ENCODE measurements around the gene CSTB.
A peak's percentile ranks its signal among the peaks of the same experiment; 100 is the strongest.

The CSTB gene

GRCh38 chr21:43749651-43750262 is 26.4 kb downstream of the CSTB start:
- no peak for DNase-seq (ENCODE audit: low read depth)

DNA sequence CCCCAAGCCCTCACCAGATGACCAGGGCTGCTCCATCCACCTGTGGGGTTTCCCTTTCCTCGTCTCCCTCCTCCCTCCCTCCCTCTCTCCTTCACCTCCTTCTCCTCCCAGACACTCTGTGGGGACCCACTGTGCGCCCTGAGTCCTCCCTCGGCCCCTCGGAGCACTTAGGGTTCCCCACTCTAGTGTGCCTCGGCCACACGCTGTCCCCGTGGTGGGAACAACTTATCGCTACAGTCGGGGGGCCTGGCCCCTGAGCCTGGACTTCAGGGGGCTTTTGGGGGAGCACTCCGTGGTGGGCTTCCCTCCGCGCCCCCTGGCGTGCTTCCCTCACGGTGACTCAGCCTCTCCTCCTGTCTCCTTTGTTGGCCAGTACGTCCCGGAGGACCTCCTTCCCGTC is 27.5 kb downstream of the CSTB start:
- DNase-seq (ENCODE audit: low read depth): no peak

GRCh38 chr21:43745772-43746517 is 30.2 kb downstream of the CSTB start:
- no peak for DNase-seq (ENCODE audit: low read depth)

GRCh38 chr21:43744725-43745124 is 31.4 kb downstream of the CSTB start:
- no peak for DNase-seq (ENCODE audit: low read depth)

- no peak for DNase-seq (ENCODE audit: low read depth)
These were observed 32.2 kb downstream of the CSTB start for GRCh38 chr21:43743947-43744346.

DNA sequence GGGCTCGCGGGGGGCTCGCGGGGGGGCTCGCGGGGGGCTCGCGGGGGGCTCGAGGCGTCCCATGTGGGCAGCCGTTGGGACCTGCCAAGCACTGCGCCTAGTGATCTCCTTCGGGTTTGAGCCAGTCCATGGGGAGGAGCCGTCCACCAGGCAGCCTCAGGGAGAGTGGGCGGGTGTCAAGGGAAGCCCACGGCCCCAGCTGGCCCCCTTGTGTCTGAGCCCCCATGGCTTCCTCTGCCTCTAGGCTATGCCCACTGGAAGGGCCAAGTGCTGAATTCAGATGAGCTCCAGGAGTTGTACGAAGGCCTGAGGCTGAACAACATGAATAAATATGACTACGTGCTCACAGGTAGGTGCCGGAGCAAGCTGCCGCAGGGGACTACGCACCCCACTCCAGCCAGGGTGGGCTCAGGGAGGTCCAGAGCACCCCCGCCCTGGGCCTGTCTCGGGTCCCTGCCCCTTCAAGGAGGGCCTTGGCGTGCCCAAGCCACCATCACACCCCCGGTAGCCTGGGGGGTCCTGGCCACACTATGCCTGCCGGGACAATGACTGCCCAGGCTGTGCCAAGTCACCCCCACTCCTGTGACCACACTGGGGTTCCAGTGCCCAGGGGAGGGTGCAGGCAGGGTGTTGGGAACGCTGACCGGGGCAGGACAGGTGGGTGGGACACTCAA is 34.5 kb downstream of the CSTB start:
- DNase-seq (ENCODE audit: low read depth): no peak

GRCh38 chr21:43740497-43741156 is 35.5 kb downstream of the CSTB start:
- peak; percentile 35 for DNase-seq (ENCODE audit: low read depth)

DNA sequence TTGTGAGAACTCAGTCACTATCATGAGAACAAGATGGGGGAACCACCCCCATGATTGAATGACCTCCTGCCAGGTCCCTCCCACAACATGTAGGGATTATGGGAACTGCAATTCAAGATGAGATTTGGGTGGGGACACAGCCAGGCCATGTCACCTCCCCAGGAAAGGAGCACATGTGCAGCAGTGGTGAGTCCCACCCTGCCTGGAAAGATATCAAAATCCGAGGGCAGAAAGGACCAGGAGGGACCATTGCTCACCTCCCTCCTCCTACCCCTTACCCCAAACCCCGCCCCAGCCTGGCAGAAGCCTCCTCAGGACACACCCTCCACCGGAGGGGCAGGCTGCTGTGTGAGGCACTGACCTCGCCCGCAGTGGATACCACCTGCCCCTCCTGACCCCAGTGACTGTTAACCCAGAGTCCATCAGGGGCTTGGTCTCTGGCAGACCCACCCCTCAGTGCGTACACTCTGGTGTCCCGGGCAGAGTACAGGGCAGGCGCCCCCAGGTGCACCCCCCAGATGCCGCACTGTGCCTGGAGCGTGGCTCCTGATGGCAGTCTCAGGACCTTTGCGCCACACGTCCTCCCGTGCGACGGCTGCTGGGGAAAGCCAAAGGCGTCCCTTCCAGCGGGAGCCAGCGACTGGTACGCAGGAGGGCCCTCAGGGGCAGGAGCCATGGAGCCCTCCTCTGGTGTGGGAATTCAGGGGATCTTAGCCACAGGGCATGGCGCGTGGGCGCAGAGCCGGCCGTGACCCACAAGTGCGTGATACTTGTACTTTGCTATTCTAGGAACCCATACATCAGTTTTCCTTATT is 36.3 kb downstream of the CSTB start:
- no peak for DNase-seq (ENCODE audit: low read depth)

- DNase-seq (ENCODE audit: low read depth): no peak
These were observed 38.8 kb downstream of the CSTB start for GRCh38 chr21:43737158-43737950.

- no peak for DNase-seq (ENCODE audit: low read depth)
These were observed 39.8 kb downstream of the CSTB start for GRCh38 chr21:43736224-43736883.

GRCh38 chr21:43735236-43736091 is 40.6 kb downstream of the CSTB start:
- no peak for DNase-seq (ENCODE audit: low read depth)

GRCh38 chr21:43734928-43735229 is 41.2 kb downstream of the CSTB start:
- no peak for DNase-seq (ENCODE audit: low read depth)

DNA sequence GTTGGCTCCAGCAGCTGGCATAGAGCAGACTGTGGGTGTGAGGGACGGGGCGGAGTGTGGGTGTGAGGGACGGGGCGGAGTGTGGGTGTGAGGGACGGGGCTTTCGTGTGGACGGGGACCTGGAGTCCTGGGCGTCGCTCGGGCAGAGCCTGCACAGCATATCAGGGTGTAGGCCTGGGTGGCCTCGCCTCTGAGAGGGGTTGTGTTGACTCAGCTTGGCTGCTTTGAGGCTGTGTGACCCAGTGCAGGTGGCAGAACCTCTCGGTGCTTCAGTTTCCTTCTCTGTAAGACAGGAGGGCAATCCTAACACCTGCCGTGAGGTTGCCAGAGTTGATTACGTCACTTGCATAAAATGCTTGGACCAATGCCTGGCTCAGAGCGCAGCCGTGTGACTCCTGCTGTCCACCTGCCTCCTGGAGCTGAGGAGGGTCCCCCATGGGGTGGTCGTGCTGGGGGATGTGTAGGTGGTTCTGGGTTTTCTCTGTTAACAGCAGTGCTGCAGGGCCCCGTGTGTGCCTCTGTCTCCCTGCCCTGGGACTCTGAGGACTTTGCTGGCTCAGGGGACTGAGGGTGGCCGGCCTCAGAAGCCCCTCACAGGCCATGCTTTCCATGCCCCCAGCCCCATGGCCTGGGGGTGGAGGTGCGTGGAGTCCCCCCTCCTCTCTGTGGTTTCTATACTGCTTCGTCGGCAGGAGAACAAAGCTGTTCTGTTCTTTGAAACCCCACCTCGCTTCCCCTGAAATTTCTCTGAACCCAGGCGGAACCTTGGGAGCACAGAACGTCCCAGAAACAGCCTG is 41.8 kb downstream of the CSTB start:
- DNase-seq (ENCODE audit: low read depth): no peak

GRCh38 chr21:43733529-43734071 is 42.5 kb downstream of the CSTB start:
- no peak for DNase-seq (ENCODE audit: low read depth)

DNA sequence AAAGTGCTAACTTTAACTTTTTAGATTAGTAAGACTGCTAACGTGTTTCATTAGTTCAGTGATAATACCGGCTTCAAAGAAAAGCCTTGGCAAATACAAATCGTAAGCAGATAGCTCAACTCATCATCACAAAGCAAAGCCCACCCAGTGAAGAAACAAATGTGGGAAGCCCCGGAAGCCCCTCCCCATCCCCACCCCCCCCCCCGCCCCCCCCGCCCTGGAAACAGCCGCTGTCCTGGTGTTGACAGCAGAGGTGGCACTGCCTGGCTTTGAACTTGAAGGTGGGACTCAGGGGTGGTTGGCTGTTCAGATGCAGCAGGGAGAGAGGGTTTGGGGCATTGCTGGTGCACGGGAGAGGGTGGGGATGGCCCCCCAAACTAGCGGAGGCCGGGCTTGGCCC is 43.0 kb downstream of the CSTB start:
- no peak for DNase-seq (ENCODE audit: low read depth)

DNA sequence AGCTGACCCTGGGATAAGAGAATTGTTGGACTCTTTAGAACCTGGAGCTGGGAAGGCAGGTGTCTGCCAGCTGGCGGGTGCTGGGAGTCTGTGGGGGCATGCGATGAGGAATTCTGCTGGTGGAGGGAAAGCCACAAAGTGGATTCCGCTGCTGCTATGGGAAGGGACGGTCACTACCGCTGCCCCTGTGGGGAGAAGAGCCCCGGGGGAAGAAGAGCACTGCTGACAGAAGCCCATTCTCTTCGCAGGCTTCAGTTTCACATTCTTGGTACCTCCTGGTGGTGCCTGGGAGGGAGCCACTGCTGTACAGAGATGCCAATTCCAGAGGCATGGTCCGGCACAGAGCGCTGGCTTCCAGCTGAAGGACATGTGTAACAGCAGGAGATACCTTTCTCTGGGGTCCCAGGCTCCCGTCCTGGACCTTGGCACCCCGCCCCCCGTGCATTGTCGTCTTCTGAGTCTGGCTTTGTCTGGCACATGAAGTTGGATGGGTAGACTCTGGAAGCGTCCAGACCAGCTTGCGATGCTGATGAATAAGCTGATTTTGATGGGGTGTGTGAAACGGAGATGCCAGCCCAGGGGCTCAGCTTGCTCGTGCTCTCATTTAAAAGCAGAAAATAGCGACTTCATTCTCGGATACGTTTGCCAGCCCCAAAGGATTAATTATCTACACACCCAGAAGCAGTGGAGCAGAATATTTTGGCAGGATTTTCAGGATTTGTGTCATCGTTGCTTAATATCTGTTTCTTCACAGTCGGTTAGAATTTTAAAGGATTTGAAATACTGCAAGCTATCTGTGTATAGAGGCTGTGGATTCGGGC is 44.0 kb downstream of the CSTB start:
- peak; percentile 53 for DNase-seq (ENCODE audit: low read depth)

- no peak for DNase-seq (ENCODE audit: low read depth)
These were observed 44.6 kb downstream of the CSTB start for GRCh38 chr21:43731476-43731875.

Measured in GM04504 (cell line).